Inferior parietal cortex (tissue), 1 donor: Measurements from ENCODE around the gene OPHN1.

Experiments
- DNase-seq: peaks from one replicate; pipeline ENCODE4 v3.0.0-alpha.2; 2016; ENCODE audit errors: extremely low spot score

Gene OPHN1

DNA sequence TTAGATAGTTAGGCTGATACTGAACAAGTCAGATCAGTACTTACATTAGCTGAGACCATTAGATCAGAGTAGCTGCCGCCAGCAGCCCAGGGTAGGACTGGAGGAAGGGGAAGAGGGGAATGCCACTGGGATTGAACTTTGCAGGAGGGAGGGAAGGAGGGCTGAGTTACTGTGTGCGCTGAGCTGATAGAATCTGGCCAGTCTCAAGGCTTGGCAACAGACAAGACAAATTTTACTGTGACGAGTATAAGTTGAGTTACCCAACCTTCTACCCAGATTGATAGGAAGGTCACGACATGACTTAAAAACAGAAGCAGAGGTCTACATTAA, 372.1 kb downstream of the OPHN1 start:
- no peak for DNase-seq

DNA sequence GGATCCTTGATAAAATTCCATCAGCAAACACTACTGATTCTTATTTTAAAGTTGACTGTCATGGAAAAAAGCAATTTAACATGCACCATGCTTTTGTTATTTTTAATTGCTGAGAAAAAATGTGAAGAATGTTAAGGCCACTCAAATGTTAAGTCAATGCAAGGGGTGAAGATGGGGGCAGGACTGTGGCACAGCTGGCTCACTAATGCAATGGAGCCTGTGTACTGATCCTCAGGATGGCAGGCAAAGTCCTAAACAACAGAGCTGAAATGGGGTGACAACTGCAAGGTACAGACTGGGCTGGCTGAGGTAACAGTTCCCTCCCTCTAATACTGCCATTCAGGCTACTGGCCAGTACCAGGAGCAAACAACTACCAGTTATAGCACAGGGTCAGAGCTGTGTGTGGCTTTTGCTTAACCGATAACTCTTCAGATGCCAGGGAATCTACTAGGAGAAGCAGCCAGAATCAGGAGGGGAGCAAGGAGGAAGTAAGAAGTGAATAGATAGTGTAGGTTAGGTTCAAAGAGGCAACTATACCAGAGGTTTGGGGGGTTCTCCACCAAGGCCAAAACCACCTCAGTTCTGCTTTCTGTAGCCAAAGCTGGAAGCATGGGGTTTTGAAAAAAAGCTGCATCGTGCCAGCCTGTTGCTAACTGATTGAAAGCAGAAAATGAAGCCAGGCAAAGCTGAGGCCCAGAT, 372.6 kb downstream of the OPHN1 start:
- no peak for DNase-seq

DNA sequence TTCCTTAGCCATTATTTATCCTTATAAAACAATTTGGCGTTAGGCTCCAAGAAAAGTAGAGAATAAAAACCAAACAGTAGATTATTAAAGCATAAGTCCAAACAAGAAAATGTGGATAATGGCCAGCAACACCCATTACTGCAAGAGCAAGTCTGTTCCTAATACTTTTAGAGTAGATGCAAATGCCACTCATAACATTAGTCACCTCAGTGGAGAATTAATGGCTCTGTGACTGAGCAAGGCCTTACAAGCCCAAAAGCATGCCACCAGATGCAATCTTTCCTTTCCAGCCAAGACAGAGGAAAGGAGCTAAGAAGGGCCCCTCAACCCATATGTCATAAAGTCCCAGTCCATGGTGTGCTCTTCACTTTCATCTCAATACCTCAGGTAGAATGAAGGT, 373.8 kb downstream of the OPHN1 start:
- no peak for DNase-seq

DNA sequence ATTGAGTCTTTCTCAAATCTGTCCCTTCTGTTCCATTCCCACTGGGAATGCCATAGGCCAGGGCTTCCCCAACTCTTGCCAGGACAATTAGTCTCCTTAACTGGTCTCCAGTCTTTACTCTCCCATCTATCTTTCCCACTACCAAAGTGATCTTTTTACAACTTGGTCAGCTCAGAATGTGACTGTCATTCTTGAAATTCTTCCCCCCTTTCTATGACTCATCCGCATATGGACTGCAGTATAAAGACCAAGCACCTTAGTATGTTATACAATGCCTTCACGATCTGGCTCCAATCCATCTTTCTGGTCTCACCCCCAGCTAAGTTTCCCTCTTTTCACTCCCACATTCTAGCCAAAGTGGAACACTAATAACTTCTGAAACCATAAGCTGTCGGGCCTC, 383.8 kb downstream of the OPHN1 start:
- no peak for DNase-seq

- DNase-seq: no peak
Observed at GRCh38 chrX:68048774-68049173, 384.5 kb downstream of the OPHN1 start.

DNA sequence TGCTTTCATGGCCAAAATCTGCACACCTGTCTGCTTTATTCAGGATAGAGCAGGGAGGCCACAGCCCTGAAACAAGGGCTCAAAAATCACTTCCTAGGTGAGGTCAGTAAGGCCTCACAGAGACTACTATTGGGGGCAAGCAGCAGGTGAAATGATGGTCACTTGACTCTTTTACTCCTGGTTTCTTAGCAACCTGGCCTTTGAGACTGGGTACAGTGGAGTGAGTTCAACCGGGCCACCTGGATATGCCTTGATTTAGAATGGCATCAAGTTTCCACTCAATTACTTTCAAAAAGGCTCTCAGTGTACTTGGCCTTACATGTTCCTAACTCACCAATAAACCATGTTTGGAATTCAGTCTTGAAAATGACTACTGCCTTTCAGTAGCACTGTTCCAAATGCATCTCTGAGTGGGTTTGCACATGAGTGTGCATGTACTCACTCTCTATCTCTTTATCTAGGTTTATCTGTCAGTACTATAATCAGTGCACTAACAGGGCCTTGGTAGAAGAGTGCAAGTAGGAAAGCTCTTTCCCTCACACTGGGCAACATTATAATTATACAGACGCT, 388.2 kb downstream of the OPHN1 start:
- no peak for DNase-seq

- no peak for DNase-seq
Observed at GRCh38 chrX:68043713-68044438, 389.4 kb downstream of the OPHN1 start.

DNA sequence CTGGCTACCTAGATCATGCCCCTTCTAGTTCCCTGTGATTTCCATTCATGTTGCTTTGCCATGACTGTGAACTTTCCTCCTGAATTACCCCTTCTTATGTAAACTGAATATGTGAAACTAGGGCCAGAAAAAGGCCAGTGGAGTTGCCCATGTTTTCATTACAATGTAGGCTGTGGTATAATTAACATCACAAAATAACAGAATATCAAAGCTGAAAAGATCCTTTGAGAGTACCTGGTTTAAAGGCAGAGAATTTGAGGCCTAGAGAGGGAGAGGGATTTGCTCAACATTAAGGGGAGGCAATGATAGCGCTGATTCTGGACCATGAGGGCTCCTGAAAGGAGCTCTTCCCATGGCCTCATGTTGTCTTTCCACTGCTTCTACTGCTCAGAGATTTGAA, 392.2 kb downstream of the OPHN1 start:
- no peak for DNase-seq

DNA sequence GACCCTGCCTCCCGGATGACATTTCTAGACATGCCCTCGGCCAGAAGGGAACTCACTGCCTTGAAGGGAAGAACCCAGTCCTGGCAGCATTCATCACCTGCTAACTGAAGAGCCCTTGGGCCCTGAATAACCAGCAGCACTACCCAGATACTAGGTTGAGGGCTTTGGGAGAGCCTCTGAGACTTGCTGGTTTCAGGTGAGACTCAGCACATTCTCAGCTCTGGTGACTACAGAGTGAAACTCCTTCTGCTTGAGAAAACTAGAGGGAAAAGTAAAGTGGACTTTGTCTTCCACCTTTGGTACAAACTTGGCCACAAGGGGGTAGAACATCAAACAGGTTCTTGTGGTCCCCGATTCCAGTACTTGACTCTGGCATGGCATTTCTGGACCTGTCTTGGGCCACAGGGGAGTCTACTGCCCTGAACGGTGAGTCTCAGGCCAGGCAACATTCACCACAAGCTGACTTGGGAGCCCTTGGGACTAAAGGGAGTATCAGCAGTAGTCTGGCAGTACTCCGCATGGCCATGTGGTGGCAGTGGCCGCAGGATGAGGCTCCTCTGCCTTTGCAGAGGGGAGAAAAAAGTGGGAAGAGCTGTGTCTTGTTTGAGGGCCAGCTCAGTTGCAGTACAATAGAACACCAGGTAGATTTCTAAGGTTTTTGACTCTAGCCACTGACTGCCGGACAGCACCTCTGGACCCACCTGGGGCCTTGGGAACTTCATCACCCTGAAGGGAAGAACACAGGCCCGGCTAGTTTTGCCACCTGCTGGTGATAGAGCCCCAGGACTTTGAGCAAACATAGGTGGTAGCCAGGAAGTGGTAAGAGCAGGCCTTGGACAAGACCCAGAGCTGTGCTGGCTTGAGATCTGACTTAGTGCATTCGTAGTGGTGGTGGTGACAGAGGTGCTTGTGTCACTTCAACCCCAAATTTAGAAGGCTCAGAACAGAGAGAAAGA, 414.8 kb downstream of the OPHN1 start:
- DNase-seq: no peak

DNA sequence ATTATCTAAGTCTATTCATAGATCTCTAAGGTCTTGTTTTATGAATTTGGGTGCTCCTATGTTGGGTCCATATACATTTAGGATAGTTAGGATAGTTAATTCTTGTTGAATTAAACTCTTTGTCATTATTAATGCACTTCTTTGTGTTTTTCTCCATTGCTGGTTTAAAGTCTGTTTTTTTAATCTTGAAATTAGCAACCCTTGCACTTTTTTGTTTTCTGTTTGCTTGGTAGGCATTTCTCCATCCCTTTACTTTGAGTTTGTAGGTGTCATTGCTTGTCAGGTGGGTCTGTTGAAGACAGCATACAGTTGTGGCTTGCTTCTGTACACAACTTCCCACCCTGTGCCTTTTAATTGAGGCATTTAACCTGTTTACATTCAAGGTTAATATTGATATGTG, 434.8 kb downstream of the OPHN1 start:
- DNase-seq: no peak
